Thoracic aorta (tissue), 2 donors: ENCODE measurements around the gene FGGY. TPM values are rescaled to one million over a fixed set of nuclear protein-coding genes. Genes with fewer than 3 reads are reported as not detected.

Source experiments
- ATAC-seq: fragments of 150-250 bp; one replicate; pipeline ENCODE4 v1.8.0; 2017; ENCODE audit warnings: low read depth; ENCODE audit not compliant: insufficient number of reproducible peaks, low FRiP score
- DNase-seq: peaks from one replicate; pipeline ENCODE4 v3.0.0-alpha.2; 2020; ENCODE audit warnings: low spot score
- H3K27ac ChIP-seq, 2 donors: fragments of 200-600 bp; sonication (generic); 1 replicate in 1 of 2; 2 replicates in 1 of 2; pipeline ENCODE4 v1.5.1; 2016; ENCODE audit warnings: mild to moderate bottlenecking in 2 of 2, moderate library complexity in 2 of 2
- H3K27me3 ChIP-seq: fragments of 200-600 bp; sonication (generic); replicated peaks from 2 replicates; pipeline ENCODE4 v1.6.0; 2016; ENCODE audit warnings: mild to moderate bottlenecking; ENCODE audit not compliant: insufficient read depth
- H3K36me3 ChIP-seq: fragments of 200-600 bp; sonication (generic); one replicate; pipeline ENCODE4 v1.5.1; 2016
- H3K4me1 ChIP-seq, 2 donors: fragments of 200-600 bp; sonication (generic); 1 replicate in 1 of 2; 2 replicates in 1 of 2; pipeline versions ENCODE4 v1.5.1 to v1.6.0; 2016; ENCODE audit warnings: low read depth in 2 of 2, mild to moderate bottlenecking in 1 of 2; ENCODE audit not compliant: control insufficient read depth in 1 of 2
- H3K4me3 ChIP-seq: fragments of 200-600 bp; sonication (generic); 2 replicates; pipeline ENCODE4 v1.5.1; 2016; ENCODE audit warnings: mild to moderate bottlenecking
- H3K9me3 ChIP-seq: fragments of 200-600 bp; sonication (generic); 2 replicates; pipeline ENCODE4 v1.5.1; 2016
- CTCF ChIP-seq: fragments of 200-600 bp; sonication (generic); IDR thresholded peaks from one replicate; pipeline ENCODE4 v1.5.1; 2019; ENCODE audit warnings: antibody characterized with exemption
- total RNA-seq, 2 donors: library from RNA; depleted of rRNA; stranded (reverse); fragments of >200 nt; gene quantifications; one replicate each; pipeline versions ENCODE4 v1.1.0 to v1.2.3, GENCODE V29; 2016

Gene FGGY
- total RNA-seq, 2 donors from 2014 or later, result 6.5 to 9.9 TPM

- H3K36me3 ChIP-seq, result no peaks in the 10 kb centered on the region
- DNase-seq (no peak), ATAC-seq (no peak)
- TF ChIP-seq CTCF, result no peak
- peaks cover 20 to 40% of the 10 kb centered on the region in 2 donors for H3K4me1 ChIP-seq
- no peak overlapping the region for H3K4me3 ChIP-seq
- H3K27me3 ChIP-seq, result no peaks in the 10 kb centered on the region
- peak overlapping the region; percentile 56 to 60 for H3K27ac ChIP-seq
- H3K9me3 ChIP-seq, result no peaks in the 10 kb centered on the region
Measured at GRCh38 chr1:59673573-59674450, 376.9 kb downstream of the FGGY start.

GRCh38 chr1:59674595-59674994 is 377.7 kb downstream of the FGGY start:
- no peak for TF ChIP-seq CTCF
- no peaks in the 10 kb centered on the region for H3K9me3 ChIP-seq
- no peaks in the 10 kb centered on the region for H3K36me3 ChIP-seq
- DNase-seq (no peak), ATAC-seq (no peak)
- H3K4me1 ChIP-seq, result peaks cover 20 to 38% of the 10 kb centered on the region in 2 donors
- H3K27ac ChIP-seq, result peak overlapping the region; percentile 56 to 60
- no peaks in the 10 kb centered on the region for H3K27me3 ChIP-seq
- H3K4me3 ChIP-seq, result no peak overlapping the region

GRCh38 chr1:59675936-59676335 is 379.0 kb downstream of the FGGY start:
- TF ChIP-seq CTCF, result no peak
- peaks cover 12 to 25% of the 10 kb centered on the region in 2 donors for H3K4me1 ChIP-seq

GRCh38 chr1:59678040-59678439 is 381.1 kb downstream of the FGGY start:
- Histone ChIP-seq H3K27me3 (no peaks in the 10 kb centered on the region), H3K4me3 (no peak overlapping the region), H3K36me3 (no peaks in the 10 kb centered on the region), H3K27ac (no peak overlapping the region), H3K9me3 (no peaks in the 10 kb centered on the region), H3K4me1 (peaks cover 12 to 19% of the 10 kb centered on the region in 2 donors)
- no peak for ATAC-seq
- TF ChIP-seq CTCF, result no peak
- DNase-seq, result no peak

More at GRCh38 chr1:59675936-59676335, 379.0 kb downstream of the FGGY start:
- Histone ChIP-seq H3K36me3 (no peaks in the 10 kb centered on the region), H3K9me3 (no peaks in the 10 kb centered on the region), H3K4me3 (no peak overlapping the region), H3K27ac (no peak overlapping the region), H3K27me3 (no peaks in the 10 kb centered on the region)
- DNase-seq (no peak), ATAC-seq (no peak)

GRCh38 chr1:59678493-59679228 is 381.8 kb downstream of the FGGY start:
- DNase-seq, result no peak
- Histone ChIP-seq H3K27ac (no peak overlapping the region), H3K27me3 (no peaks in the 10 kb centered on the region), H3K4me1 (peaks cover 12 to 17% of the 10 kb centered on the region in 2 donors), H3K36me3 (no peaks in the 10 kb centered on the region), H3K9me3 (no peaks in the 10 kb centered on the region), H3K4me3 (no peak overlapping the region)
- TF ChIP-seq CTCF, result no peak
- no peak for ATAC-seq
